ENCODE data around the gene MFSD8. TPM values are rescaled to one million over a fixed set of nuclear protein-coding genes. Genes with fewer than 3 reads are reported as not detected.
"Not testable (repeated sequence)": the region's sequence is repeated elsewhere in the genome, so short reads cannot be mapped to it uniquely, and the experiment has no call there.

Gene MFSD8
- total and polyA plus RNA-seq, 8 donors = 1.8 to 65.9 (median 12.2) TPM

- WGBS, 5 donors = 80 to 87% (median 85%) methylated on average over 6 to 8 of the region's 8 CpGs
- Histone ChIP-seq H3K9me3 (no peaks in the 10 kb centered on the region), H3K27me3 (no peaks in the 10 kb centered on the region), H3K27ac (no peak overlapping the region), H3K4me3 (no peak overlapping the region), H3K4me1 (no peaks in the 10 kb centered on the region), H3K36me3 (no peaks in the 10 kb centered on the region)
- DNase-seq = no peak
- TF ChIP-seq POLR2A (IDR thresholded peaks at IDR 0.05) (no peak), EP300 (IDR thresholded peaks at IDR 0.05) (no peak), POLR2AphosphoS5 (IDR thresholded peaks at IDR 0.05) (no peak)
- TF ChIP-seq, protein P1, sequence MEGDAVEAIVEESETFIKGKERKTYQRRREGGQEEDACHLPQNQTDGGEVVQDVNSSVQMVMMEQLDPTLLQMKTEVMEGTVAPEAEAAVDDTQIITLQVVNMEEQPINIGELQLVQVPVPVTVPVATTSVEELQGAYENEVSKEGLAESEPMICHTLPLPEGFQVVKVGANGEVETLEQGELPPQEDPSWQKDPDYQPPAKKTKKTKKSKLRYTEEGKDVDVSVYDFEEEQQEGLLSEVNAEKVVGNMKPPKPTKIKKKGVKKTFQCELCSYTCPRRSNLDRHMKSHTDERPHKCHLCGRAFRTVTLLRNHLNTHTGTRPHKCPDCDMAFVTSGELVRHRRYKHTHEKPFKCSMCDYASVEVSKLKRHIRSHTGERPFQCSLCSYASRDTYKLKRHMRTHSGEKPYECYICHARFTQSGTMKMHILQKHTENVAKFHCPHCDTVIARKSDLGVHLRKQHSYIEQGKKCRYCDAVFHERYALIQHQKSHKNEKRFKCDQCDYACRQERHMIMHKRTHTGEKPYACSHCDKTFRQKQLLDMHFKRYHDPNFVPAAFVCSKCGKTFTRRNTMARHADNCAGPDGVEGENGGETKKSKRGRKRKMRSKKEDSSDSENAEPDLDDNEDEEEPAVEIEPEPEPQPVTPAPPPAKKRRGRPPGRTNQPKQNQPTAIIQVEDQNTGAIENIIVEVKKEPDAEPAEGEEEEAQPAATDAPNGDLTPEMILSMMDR (IDR thresholded peaks at IDR 0.05) = no peak
- intact Hi-C loops (cut with DNase I; ENCODE audit: low total_unique reads) = no loop called here
Measured at GRCh38 chr4:127905029-127905428, 59.9 kb downstream of the MFSD8 start.

DNA sequence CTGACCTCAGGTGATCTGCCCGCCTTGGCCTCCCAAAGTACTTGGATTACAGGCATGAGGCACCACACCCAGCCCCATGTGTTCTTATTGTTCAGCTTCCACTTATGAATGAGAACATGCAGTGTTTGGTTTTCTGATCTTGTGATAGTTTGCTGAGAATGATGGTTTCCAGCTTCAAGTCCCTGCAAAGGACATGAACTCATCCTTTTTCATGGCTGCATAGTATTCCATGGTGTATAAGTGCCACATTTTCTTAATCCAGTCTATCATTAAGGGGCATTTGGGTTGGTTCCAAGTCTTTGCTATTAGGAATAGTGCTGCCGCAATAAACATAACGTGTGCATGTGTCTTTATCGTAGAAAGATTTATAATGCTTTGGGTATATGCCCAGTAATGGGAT, 65.3 kb downstream of the MFSD8 start:
- H3K4me3 ChIP-seq; H3K27ac ChIP-seq; intact Hi-C loops (cut with DNase I; ENCODE audit: low total_unique reads); H3K36me3 ChIP-seq; H3K4me1 ChIP-seq; H3K27me3 ChIP-seq; H3K9me3 ChIP-seq; DNase-seq: not testable (repeated sequence)
- 96 to 99% (median 97%) methylated on average over 4 of the region's 4 CpGs for WGBS, 5 donors

GRCh38 chr4:127896528-127896927, 68.4 kb downstream of the MFSD8 start:
- Histone ChIP-seq H3K36me3 (peaks cover 0 to 20% (median 9%) of the 10 kb centered on the region in 4 donors), H3K9me3 (no peaks in the 10 kb centered on the region)
- 93 to 100% (median 97%) methylated on average over 1 of the region's 1 CpG for WGBS, 5 donors

GRCh38 chr4:127896069-127896468, 68.9 kb downstream of the MFSD8 start:
- 78 to 93% (median 87%) methylated on average over 1 of the region's 1 CpG for WGBS, 5 donors
- Histone ChIP-seq H3K36me3 (peaks cover 0 to 20% (median 9%) of the 10 kb centered on the region in 4 donors), H3K9me3 (no peaks in the 10 kb centered on the region), H3K4me3 (no peak overlapping the region), H3K4me1 (no peaks in the 10 kb centered on the region), H3K27me3 (no peaks in the 10 kb centered on the region), H3K27ac (no peak overlapping the region)
- TF ChIP-seq, protein P1 (IDR thresholded peaks at IDR 0.05) = no peak
- TF ChIP-seq POLR2AphosphoS5 (IDR thresholded peaks at IDR 0.05) = no peak
- no peak for DNase-seq
- intact Hi-C loops (cut with DNase I; ENCODE audit: low total_unique reads) = no loop called here

More at GRCh38 chr4:127896528-127896927, 68.4 kb downstream of the MFSD8 start:
- no peak for DNase-seq
- intact Hi-C loops (cut with DNase I; ENCODE audit: low total_unique reads) = no loop called here
- Histone ChIP-seq H3K4me1 (no peaks in the 10 kb centered on the region), H3K4me3 (no peak overlapping the region), H3K27me3 (no peaks in the 10 kb centered on the region), H3K27ac (no peak overlapping the region)
- TF ChIP-seq POLR2AphosphoS5 (IDR thresholded peaks at IDR 0.05) = no peak
- TF ChIP-seq, protein P1 (IDR thresholded peaks at IDR 0.05) = no peak
- no peak for TF ChIP-seq POLR2A (IDR thresholded peaks at IDR 0.05)
- no peak for TF ChIP-seq EP300 (IDR thresholded peaks at IDR 0.05)

- H3K4me1 ChIP-seq = no peaks in the 10 kb centered on the region
- TF ChIP-seq EP300 (IDR thresholded peaks at IDR 0.05) = no peak
- TF ChIP-seq, protein P1 (IDR thresholded peaks at IDR 0.05) = no peak
- TF ChIP-seq POLR2AphosphoS5 (IDR thresholded peaks at IDR 0.05) = no peak
- no peak for TF ChIP-seq POLR2A (IDR thresholded peaks at IDR 0.05)
- 65 to 96% (median 79%) methylated on average over 3 of the region's 3 CpGs for WGBS, 5 donors
- H3K4me3 ChIP-seq = no peak overlapping the region
- no peaks in the 10 kb centered on the region for H3K27me3 ChIP-seq
- H3K36me3 ChIP-seq = peaks cover 0 to 20% (median 11%) of the 10 kb centered on the region in 4 donors
- no peaks in the 10 kb centered on the region for H3K9me3 ChIP-seq
- no peak for DNase-seq
- H3K27ac ChIP-seq = no peak overlapping the region
- intact Hi-C loops (cut with DNase I; ENCODE audit: low total_unique reads) = no loop called here
Measured at GRCh38 chr4:127889903-127890302, 75.1 kb downstream of the MFSD8 start.
